Panc1 (cell line): ENCODE data around the gene PRR13. TPM values are rescaled to one million over a fixed set of nuclear protein-coding genes. Genes with fewer than 3 reads are reported as not detected.
"Not testable (repeated sequence)": the region's sequence is repeated elsewhere in the genome, so short reads cannot be mapped to it uniquely, and the experiment has no call there.

ENCODE experiments used
- ATAC-seq: fragments of 200-7000 bp; cut with Tn5 transposase; 2 replicates; pipeline ENCODE4 v1.9.1; 2020; ENCODE audit warnings: mild to moderate bottlenecking, moderate library complexity
- BruUV-seq: library from RNA; stranded (reverse); fragments of 400-500 nt; replicated peaks from 2 replicates; lab custom pipeline; 2021; lab: Mats Ljungman, UMichigan
- CTCF ChIA-PET: fragments of 300-600 bp; sonication (Branson Sonifier 250); formaldehyde crosslinking; loops from one replicate; lab custom pipeline; 2022; ENCODE audit warnings: antibody characterized with exemption; lab: Charles Lee
- POLR2A ChIA-PET: fragments of 300-600 bp; sonication (Branson Sonifier 250); formaldehyde crosslinking; loops from one replicate; lab custom pipeline; 2022; ENCODE audit warnings: antibody characterized with exemption; lab: Charles Lee
- DNase-seq: peaks from one replicate; pipeline ENCODE4 v3.0.0-alpha.2; 2010; ENCODE audit warnings: low read depth, low spot score
- H3K27ac ChIP-seq: 2 replicates; pipeline ENCODE4 v1.5.1; 2011; ENCODE audit warnings: mild to moderate bottlenecking, low read length, inconsistent platforms
- H3K27me3 ChIP-seq: fragments of 200-500 bp; sonication (Bioruptor generic); 2 replicates; pipeline ENCODE4 v1.6.0; 2014; ENCODE audit warnings: low read length, inconsistent platforms; ENCODE audit not compliant: control insufficient read depth, insufficient read depth
- H3K36me3 ChIP-seq: fragments of 200-500 bp; sonication (Bioruptor generic); 2 replicates; pipeline ENCODE4 v1.5.1; 2014; ENCODE audit warnings: inconsistent platforms, mild to moderate bottlenecking, low read length, moderate library complexity; ENCODE audit not compliant: control insufficient read depth, insufficient read depth
- H3K4me1 ChIP-seq: 2 replicates; pipeline ENCODE4 v1.5.1; 2011; ENCODE audit warnings: inconsistent platforms, mild to moderate bottlenecking, low read length, moderate library complexity; ENCODE audit not compliant: control insufficient read depth, insufficient read depth
- H3K4me3 ChIP-seq, 2 experiments: 2 replicates each; pipeline ENCODE4 v1.5.1; 2011 to 2012; ENCODE audit warnings: low read depth in 2 of 2, low read length in 2 of 2, mild to moderate bottlenecking in 2 of 2, inconsistent platforms in 1 of 2, moderate library complexity in 1 of 2
- H3K9me3 ChIP-seq: fragments of 200-500 bp; sonication (Bioruptor generic); 2 replicates; pipeline ENCODE4 v1.5.1; 2014; ENCODE audit warnings: low read depth, mild to moderate bottlenecking, inconsistent platforms, low read length, moderate library complexity; ENCODE audit not compliant: control insufficient read depth, insufficient read depth
- CTCF ChIP-seq: fragments of 450-650 bp; IDR thresholded peaks from 2 replicates; pipeline ENCODE4 v1.5.1; 2017; ENCODE audit warnings: mild to moderate bottlenecking
- POLR2AphosphoS5 ChIP-seq: IDR thresholded peaks from 2 replicates; pipeline ENCODE4 v1.6.1; 2012; ENCODE audit warnings: mild to moderate bottlenecking, low read depth, low read length, moderate library complexity
- SIN3A ChIP-seq: IDR thresholded peaks from 2 replicates; pipeline ENCODE4 v1.6.1; 2012; ENCODE audit warnings: low read depth, mild to moderate bottlenecking, low read length, moderate library complexity, borderline replicate concordance; ENCODE audit not compliant: insufficient read depth
- TCF7L2 ChIP-seq: IDR thresholded peaks from 2 replicates; pipeline ENCODE4 v1.6.1; 2011; ENCODE audit warnings: mild to moderate bottlenecking, low read depth, low read length, inconsistent platforms
- in situ Hi-C: cut with HindIII; loops from 2 replicates; pipeline ENCODE4 v1.10.0; 2016; ENCODE audit warnings: low sequenced_read_pairs, low pct_unique_long_range_greater_than_20kb
- intact Hi-C: fragments of 100-400 bp; cut with micrococcal nuclease; formaldehyde crosslinking; loops from one replicate; pipeline ENCODE4 v1.10.0; 2022; ENCODE audit not compliant: unreplicated experiment
- total RNA-seq: library from RNA; stranded (reverse); gene quantifications from one replicate; pipeline ENCODE4 v1.2.1, GENCODE V29; 2021; ENCODE audit not compliant: unreplicated experiment
- TF ChIP-seq, protein P1 (sequence below), 2 experiments: IDR thresholded peaks; 2 replicates each; pipeline ENCODE4 v1.6.1; 2011 to 2012; ENCODE audit warnings: low read depth in 2 of 2, control low read depth in 1 of 2, low read length in 1 of 2, mild to moderate bottlenecking in 1 of 2, moderate library complexity in 1 of 2; ENCODE audit not compliant: insufficient read depth in 1 of 2

The PRR13 gene
- total RNA-seq, 1 experiment from 2014 or later: 454 TPM

GRCh38 chr12:53430116-53430515 is 11.4 kb upstream of the PRR13 start:
- intact Hi-C loops (no loop called here), in situ Hi-C loops (no loop called here)
- peaks cover 6% of the 10 kb centered on the region; the same call in 1 of the 2 replicates for H3K4me1 ChIP-seq
- CTCF ChIA-PET: no interaction called here
- ATAC-seq: no peak
- H3K27ac ChIP-seq: no peak overlapping the region
- H3K36me3 ChIP-seq: no peaks in the 10 kb centered on the region
- H3K27me3 ChIP-seq: no peaks in the 10 kb centered on the region
- POLR2A ChIA-PET: interaction anchor here (0.6 kb wide), 1 partner anchor 37 kb away, joined by 6 read pairs; no protein-coding TSS in a partner anchor
- TF ChIP-seq POLR2AphosphoS5 (no peak), SIN3A (no peak), CTCF (no peak), TCF7L2 (no peak)
- TF ChIP-seq, protein P1, sequence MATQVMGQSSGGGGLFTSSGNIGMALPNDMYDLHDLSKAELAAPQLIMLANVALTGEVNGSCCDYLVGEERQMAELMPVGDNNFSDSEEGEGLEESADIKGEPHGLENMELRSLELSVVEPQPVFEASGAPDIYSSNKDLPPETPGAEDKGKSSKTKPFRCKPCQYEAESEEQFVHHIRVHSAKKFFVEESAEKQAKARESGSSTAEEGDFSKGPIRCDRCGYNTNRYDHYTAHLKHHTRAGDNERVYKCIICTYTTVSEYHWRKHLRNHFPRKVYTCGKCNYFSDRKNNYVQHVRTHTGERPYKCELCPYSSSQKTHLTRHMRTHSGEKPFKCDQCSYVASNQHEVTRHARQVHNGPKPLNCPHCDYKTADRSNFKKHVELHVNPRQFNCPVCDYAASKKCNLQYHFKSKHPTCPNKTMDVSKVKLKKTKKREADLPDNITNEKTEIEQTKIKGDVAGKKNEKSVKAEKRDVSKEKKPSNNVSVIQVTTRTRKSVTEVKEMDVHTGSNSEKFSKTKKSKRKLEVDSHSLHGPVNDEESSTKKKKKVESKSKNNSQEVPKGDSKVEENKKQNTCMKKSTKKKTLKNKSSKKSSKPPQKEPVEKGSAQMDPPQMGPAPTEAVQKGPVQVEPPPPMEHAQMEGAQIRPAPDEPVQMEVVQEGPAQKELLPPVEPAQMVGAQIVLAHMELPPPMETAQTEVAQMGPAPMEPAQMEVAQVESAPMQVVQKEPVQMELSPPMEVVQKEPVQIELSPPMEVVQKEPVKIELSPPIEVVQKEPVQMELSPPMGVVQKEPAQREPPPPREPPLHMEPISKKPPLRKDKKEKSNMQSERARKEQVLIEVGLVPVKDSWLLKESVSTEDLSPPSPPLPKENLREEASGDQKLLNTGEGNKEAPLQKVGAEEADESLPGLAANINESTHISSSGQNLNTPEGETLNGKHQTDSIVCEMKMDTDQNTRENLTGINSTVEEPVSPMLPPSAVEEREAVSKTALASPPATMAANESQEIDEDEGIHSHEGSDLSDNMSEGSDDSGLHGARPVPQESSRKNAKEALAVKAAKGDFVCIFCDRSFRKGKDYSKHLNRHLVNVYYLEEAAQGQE (IDR thresholded peaks at IDR 0.05; ENCODE audit: insufficient read depth in 1 of 2, low read depth in 2 of 2, low read length in 1 of 2): no peak
- H3K4me3 ChIP-seq: no peak overlapping the region
- BruUV-seq: no TSS peak
- no peak for DNase-seq
- no peaks in the 10 kb centered on the region for H3K9me3 ChIP-seq

- ChIA-PET CTCF (no interaction called here), POLR2A (no interaction called here)
- no peak for DNase-seq
- H3K27me3 ChIP-seq: no peaks in the 10 kb centered on the region
- intact Hi-C loops (no loop called here), in situ Hi-C loops (no loop called here)
- BruUV-seq: no TSS peak
- H3K36me3 ChIP-seq: no peaks in the 10 kb centered on the region
- 0 out of 2 replicates have a peak, but pooled peaks have one; percentile 23 for ATAC-seq
- 0 out of 2 replicates have a peak, but pooled peaks cover 6% of the 10 kb centered on the region for H3K4me1 ChIP-seq
- H3K4me3 ChIP-seq: no peak overlapping the region
- no peaks in the 10 kb centered on the region for H3K9me3 ChIP-seq
- H3K27ac ChIP-seq: no peak overlapping the region
- TF ChIP-seq SIN3A: no peak
- TF ChIP-seq, protein P1 (IDR thresholded peaks at IDR 0.05; ENCODE audit: insufficient read depth in 1 of 2, low read depth in 2 of 2, low read length in 1 of 2): no peak
- no peak for TF ChIP-seq POLR2AphosphoS5
Observed at GRCh38 chr12:53431187-53431586, 10.3 kb upstream of the PRR13 start.

- DNase-seq, H3K27ac ChIP-seq, H3K9me3 ChIP-seq, CTCF ChIA-PET, BruUV-seq, intact Hi-C loops, H3K4me3 ChIP-seq, in situ Hi-C loops, H3K27me3 ChIP-seq, H3K4me1 ChIP-seq, H3K36me3 ChIP-seq, ATAC-seq: not testable (repeated sequence)
- POLR2A ChIA-PET: interaction anchor here (0.6 kb wide), 1 partner anchor 15 kb away, joined by 3 read pairs; no protein-coding TSS in a partner anchor
Observed at GRCh38 chr12:53435326-53435725, 6.2 kb upstream of the PRR13 start.

- ATAC-seq, in situ Hi-C loops: not testable (repeated sequence)
- POLR2A ChIA-PET: interaction anchor here (0.7 kb wide), 1 partner anchor 63 kb away, joined by 3 read pairs; no protein-coding TSS in a partner anchor
Observed at GRCh38 chr12:53439582-53439981, 2.0 kb upstream of the PRR13 start.

More at GRCh38 chr12:53439582-53439981, 2.0 kb upstream of the PRR13 start:
- H3K4me1 ChIP-seq, H3K27ac ChIP-seq, DNase-seq, BruUV-seq, H3K27me3 ChIP-seq, H3K9me3 ChIP-seq, H3K4me3 ChIP-seq, H3K36me3 ChIP-seq, intact Hi-C loops: not testable (repeated sequence)
- CTCF ChIA-PET: interaction anchor here (0.6 kb wide), 2 partner anchors 60 to 87 kb away, joined by 3 to 7 read pairs; partner anchors contain the start of gene MAP3K12
